Loucy (cell line): ENCODE results near the gene LRRC41.

Experiments
- H2AFZ ChIP-seq: fragments of 200-600 bp; sonication (generic); 2 replicates; pipeline ENCODE4 v1.6.0; 2016; ENCODE audit warnings: antibody characterized with exemption, mild to moderate bottlenecking, low read length, moderate library complexity
- H3F3A ChIP-seq: fragments of 200-600 bp; 2 replicates; pipeline ENCODE4 v1.6.0; 2016; ENCODE audit warnings: antibody characterized with exemption, low read depth, mild to moderate bottlenecking
- H3K27me3 ChIP-seq: fragments of 200-600 bp; sonication (generic); 2 replicates; pipeline ENCODE4 v1.6.1; 2014; ENCODE audit warnings: low read length, mild to moderate bottlenecking; ENCODE audit not compliant: insufficient read depth, poor library complexity, severe bottlenecking
- H3K36me3 ChIP-seq: fragments of 200-600 bp; sonication (generic); 2 replicates; pipeline ENCODE4 v1.6.1; 2016; ENCODE audit warnings: low read length; ENCODE audit not compliant: insufficient read depth
- H3K4me1 ChIP-seq: fragments of 200-600 bp; sonication (generic); 2 replicates; pipeline ENCODE4 v1.5.1; 2014; ENCODE audit warnings: low read length, mild to moderate bottlenecking; ENCODE audit not compliant: insufficient read depth, poor library complexity, severe bottlenecking
- H3K4me2 ChIP-seq: fragments of 200-600 bp; sonication (generic); 2 replicates; pipeline ENCODE4 v1.6.0; 2014; ENCODE audit warnings: antibody characterized with exemption, low read length, low read depth, mild to moderate bottlenecking; ENCODE audit not compliant: poor library complexity, severe bottlenecking
- H3K4me3 ChIP-seq: fragments of 200-600 bp; sonication (generic); 2 replicates; pipeline ENCODE4 v1.5.1; 2014; ENCODE audit warnings: low read length, mild to moderate bottlenecking, mixed read lengths; ENCODE audit not compliant: poor library complexity, severe bottlenecking
- H3K79me2 ChIP-seq: fragments of 200-600 bp; sonication (generic); 2 replicates; pipeline ENCODE4 v1.6.1; 2014; ENCODE audit warnings: low read length; ENCODE audit not compliant: insufficient read depth
- H3K9ac ChIP-seq: fragments of 200-600 bp; sonication (generic); 2 replicates; pipeline ENCODE4 v1.6.0; 2014; ENCODE audit warnings: mild to moderate bottlenecking, low read depth, low read length, moderate library complexity; ENCODE audit not compliant: poor library complexity, severe bottlenecking
- H3K9me2 ChIP-seq: fragments of 200-600 bp; sonication (generic); replicated peaks from 2 replicates; pipeline ENCODE4 v1.6.1; 2016; ENCODE audit warnings: low read depth, low read length, mixed read lengths
- H3K9me3 ChIP-seq: fragments of 200-600 bp; sonication (generic); 2 replicates; pipeline ENCODE4 v1.6.1; 2014; ENCODE audit warnings: mild to moderate bottlenecking, antibody characterized with exemption, low read length, low read depth; ENCODE audit not compliant: insufficient read depth
- H4K20me1 ChIP-seq: fragments of 200-600 bp; sonication (generic); 2 replicates; pipeline ENCODE4 v1.6.0; 2014; ENCODE audit warnings: antibody characterized with exemption, low read length, mild to moderate bottlenecking; ENCODE audit not compliant: insufficient read depth, poor library complexity, severe bottlenecking
- EZH2phosphoT487 ChIP-seq: fragments of 200-600 bp; IDR thresholded peaks from 2 replicates; pipeline ENCODE4 v1.6.1; 2018; ENCODE audit warnings: antibody characterized with exemption, mild to moderate bottlenecking, moderate library complexity, borderline replicate concordance
- TF ChIP-seq, protein P1 (sequence below): fragments of 200-600 bp; sonication (generic); conservative IDR thresholded peaks from 2 replicates; pipeline ENCODE4 v1.5.1; 2014; ENCODE audit warnings: mild to moderate bottlenecking, antibody characterized with exemption, low read length

LRRC41 gene, protein sequence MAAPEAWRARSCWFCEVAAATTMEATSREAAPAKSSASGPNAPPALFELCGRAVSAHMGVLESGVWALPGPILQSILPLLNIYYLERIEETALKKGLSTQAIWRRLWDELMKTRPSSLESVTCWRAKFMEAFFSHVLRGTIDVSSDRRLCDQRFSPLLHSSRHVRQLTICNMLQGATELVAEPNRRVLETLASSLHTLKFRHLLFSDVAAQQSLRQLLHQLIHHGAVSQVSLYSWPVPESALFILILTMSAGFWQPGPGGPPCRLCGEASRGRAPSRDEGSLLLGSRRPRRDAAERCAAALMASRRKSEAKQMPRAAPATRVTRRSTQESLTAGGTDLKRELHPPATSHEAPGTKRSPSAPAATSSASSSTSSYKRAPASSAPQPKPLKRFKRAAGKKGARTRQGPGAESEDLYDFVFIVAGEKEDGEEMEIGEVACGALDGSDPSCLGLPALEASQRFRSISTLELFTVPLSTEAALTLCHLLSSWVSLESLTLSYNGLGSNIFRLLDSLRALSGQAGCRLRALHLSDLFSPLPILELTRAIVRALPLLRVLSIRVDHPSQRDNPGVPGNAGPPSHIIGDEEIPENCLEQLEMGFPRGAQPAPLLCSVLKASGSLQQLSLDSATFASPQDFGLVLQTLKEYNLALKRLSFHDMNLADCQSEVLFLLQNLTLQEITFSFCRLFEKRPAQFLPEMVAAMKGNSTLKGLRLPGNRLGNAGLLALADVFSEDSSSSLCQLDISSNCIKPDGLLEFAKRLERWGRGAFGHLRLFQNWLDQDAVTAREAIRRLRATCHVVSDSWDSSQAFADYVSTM

DNA sequence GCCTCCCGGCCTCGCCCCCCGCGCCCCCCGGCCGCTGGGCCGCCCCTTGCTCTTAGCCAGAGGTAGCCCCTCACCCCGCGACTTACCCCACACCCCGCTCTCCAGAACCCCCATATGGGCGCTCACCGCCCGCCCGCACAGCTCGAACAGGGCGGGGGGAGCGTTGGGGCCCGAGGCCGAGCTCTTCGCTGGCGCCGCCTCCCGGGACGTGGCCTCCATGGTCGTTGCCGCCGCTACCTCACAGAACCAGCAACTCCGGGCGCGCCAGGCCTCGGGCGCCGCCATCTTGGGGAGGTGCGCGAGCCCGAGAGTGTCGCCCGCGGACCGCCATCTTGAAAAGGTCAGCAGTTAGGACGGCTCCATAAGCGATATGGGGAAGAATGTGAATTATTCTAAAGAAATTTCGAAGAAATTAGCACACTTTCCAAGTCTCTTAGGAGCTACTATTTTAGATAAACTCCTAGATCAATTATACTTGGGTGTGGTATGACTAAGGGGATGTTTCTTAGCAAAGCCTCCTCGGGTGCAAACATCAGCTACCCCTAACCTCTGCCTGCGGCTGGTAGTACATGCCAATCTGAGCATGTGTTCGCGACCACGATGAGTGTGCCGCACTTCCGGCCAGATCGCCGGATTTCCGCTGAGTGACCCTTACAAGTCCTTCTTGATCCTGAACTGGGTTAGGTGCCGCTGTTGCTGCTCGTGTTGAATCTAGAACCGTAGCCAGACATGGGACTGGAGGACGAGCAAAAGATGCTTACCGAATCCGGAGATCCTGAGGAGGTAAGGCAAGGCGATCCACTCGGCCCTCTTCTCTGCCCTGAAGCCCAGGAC is at the start of gene LRRC41, which contains the start of gene UQCRH:
LRRC41 (minus strand) TSS at position 579 of the 834 bp plus-strand sequence; CDS start at position 285, 294 bp downstream.
UQCRH (plus strand) TSS at position 661 of the 834 bp plus-strand sequence; CDS start at position 730, 69 bp downstream.
- Histone ChIP-seq H3K27me3 (peaks cover 4% of the 10 kb centered on the region), H3K79me2 (peaks cover 95% of the 10 kb centered on the region), H4K20me1 (peaks cover 70% of the 10 kb centered on the region), H2AFZ (peak within 1 kb of the TSS; percentile 80), H3K9ac (peak within 1 kb of the TSS; percentile 87), H3K4me3 (peak within 1 kb of the TSS; percentile 81), H3K36me3 (no peaks in the 10 kb centered on the region; the same call in 1 of the 2 replicates), H3K9me2 (no peaks in the 10 kb centered on the region), H3K9me3 (no peaks in the 10 kb centered on the region), H3F3A (no peaks in the 10 kb centered on the region), H3K4me2 (peak within 1 kb of the TSS; percentile 93), H3K4me1 (peaks cover 48% of the 10 kb centered on the region)
- TF ChIP-seq, protein P1, sequence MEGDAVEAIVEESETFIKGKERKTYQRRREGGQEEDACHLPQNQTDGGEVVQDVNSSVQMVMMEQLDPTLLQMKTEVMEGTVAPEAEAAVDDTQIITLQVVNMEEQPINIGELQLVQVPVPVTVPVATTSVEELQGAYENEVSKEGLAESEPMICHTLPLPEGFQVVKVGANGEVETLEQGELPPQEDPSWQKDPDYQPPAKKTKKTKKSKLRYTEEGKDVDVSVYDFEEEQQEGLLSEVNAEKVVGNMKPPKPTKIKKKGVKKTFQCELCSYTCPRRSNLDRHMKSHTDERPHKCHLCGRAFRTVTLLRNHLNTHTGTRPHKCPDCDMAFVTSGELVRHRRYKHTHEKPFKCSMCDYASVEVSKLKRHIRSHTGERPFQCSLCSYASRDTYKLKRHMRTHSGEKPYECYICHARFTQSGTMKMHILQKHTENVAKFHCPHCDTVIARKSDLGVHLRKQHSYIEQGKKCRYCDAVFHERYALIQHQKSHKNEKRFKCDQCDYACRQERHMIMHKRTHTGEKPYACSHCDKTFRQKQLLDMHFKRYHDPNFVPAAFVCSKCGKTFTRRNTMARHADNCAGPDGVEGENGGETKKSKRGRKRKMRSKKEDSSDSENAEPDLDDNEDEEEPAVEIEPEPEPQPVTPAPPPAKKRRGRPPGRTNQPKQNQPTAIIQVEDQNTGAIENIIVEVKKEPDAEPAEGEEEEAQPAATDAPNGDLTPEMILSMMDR: no peak
- TF ChIP-seq EZH2phosphoT487: no peak

DNA sequence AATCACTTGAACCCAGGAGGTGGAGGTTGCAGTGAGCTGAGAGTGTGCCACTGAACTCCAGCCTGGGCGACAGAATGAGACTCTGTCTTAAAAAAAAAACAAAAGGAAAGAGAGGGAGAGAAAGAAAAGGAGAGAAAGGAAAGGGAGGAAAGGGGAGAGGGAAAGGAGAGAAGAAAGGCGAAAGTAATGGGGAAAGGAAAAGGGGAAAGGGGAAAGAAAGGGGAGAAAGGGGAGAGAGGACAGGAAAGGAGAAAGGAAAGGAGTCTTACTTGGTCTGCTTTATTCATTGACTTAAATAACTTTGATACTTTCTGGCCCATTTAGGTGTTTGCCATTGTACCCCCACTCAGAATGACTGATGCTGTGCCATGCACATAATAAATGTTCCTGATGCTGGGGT is 48.9 kb upstream of the LRRC41 start:
- no peaks in the 10 kb centered on the region for H3K9me2 ChIP-seq
- no peaks in the 10 kb centered on the region for H3K27me3 ChIP-seq
- TF ChIP-seq, protein P1: no peak
- TF ChIP-seq EZH2phosphoT487: no peak
- H2AFZ ChIP-seq: no peak overlapping the region
- no peak overlapping the region for H3K9ac ChIP-seq
- H3K4me3 ChIP-seq: no peak overlapping the region
- no peaks in the 10 kb centered on the region for H3K4me1 ChIP-seq
- no peaks in the 10 kb centered on the region for H3F3A ChIP-seq
- no peaks in the 10 kb centered on the region for H3K9me3 ChIP-seq
- H3K79me2 ChIP-seq: no peaks in the 10 kb centered on the region
- H4K20me1 ChIP-seq: no peaks in the 10 kb centered on the region
- H3K36me3 ChIP-seq: peaks cover 34% of the 10 kb centered on the region; the same call in 1 of the 2 replicates
- no peak overlapping the region for H3K4me2 ChIP-seq

DNA sequence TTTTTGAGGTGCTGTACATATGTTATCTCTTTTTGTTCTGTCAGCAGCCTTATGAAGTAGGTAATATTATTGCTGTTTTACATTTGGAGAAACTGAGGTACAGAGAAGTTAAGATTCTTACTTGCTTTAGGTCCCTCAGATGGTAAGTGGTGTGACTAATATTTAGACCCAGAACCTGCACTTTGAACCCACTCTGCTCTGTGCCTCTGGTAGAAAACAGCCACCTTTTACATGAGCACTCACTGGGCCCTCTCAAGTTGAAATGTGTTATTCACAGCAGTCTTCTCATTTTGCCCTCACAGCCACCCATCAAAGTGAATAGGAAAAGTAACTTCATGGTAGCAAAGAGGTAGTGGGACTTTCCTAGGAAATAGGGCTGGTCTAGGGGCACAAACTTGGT is 41.9 kb upstream of the LRRC41 start:
- no peak for TF ChIP-seq EZH2phosphoT487
- TF ChIP-seq, protein P1: no peak
- H3K9ac ChIP-seq: peak overlapping the region; percentile 4
- peaks cover 47% of the 10 kb centered on the region for H3K79me2 ChIP-seq
- peaks cover 37% of the 10 kb centered on the region for H3K4me1 ChIP-seq
- peaks cover 22% of the 10 kb centered on the region for H4K20me1 ChIP-seq
- H3K27me3 ChIP-seq: no peaks in the 10 kb centered on the region
- peak overlapping the region; percentile 100 for H3K4me2 ChIP-seq
- H3F3A ChIP-seq: no peaks in the 10 kb centered on the region
- no peak overlapping the region for H2AFZ ChIP-seq
- peaks cover 16% of the 10 kb centered on the region; the same call in 1 of the 2 replicates for H3K36me3 ChIP-seq
- H3K4me3 ChIP-seq: no peak overlapping the region
- no peaks in the 10 kb centered on the region for H3K9me2 ChIP-seq
- no peaks in the 10 kb centered on the region for H3K9me3 ChIP-seq
